SK-N-SH treated with all-trans-retinoic acid at 6 μM for 48 hours (cell line): ENCODE data around the gene PTPN11.
"Not testable (repeated sequence)": the region's sequence is repeated elsewhere in the genome, so short reads cannot be mapped to it uniquely, and the experiment has no call there.

Source experiments
- ATAC-seq: fragments of 200-7000 bp; cut with Tn5 transposase; 3 replicates; pipeline ENCODE4 v1.9.1; 2020; ENCODE audit warnings: mild to moderate bottlenecking, moderate library complexity
- ARNTL ChIP-seq: fragments of 450-650 bp; formaldehyde crosslinking; IDR thresholded peaks from 2 replicates; pipeline ENCODE4 v1.5.0; 2020; ENCODE audit warnings: low read depth, mild to moderate bottlenecking, moderate library complexity, borderline replicate concordance
- BACH2 ChIP-seq: fragments of 250-450 bp; sonication (Bioruptor Pico); IDR thresholded peaks from 2 replicates; pipeline ENCODE4 v1.9.0; 2021; ENCODE audit warnings: mild to moderate bottlenecking, borderline replicate concordance
- ESRRG ChIP-seq: fragments of 250-450 bp; sonication (Bioruptor Pico); IDR thresholded peaks from 2 replicates; pipeline ENCODE4 v1.6.1; 2021; ENCODE audit warnings: mild to moderate bottlenecking
- GLIS3 ChIP-seq: fragments of 250-450 bp; sonication (Bioruptor Pico); IDR thresholded peaks from 2 replicates; pipeline ENCODE4 v1.5.0; 2020; ENCODE audit warnings: mild to moderate bottlenecking, moderate library complexity
- ISL1 ChIP-seq: fragments of 250-450 bp; sonication (Bioruptor Pico); IDR thresholded peaks from 2 replicates; pipeline ENCODE4 v2.1.2; 2022; ENCODE audit warnings: mild to moderate bottlenecking, moderate library complexity
- OSR1 ChIP-seq: fragments of 250-450 bp; sonication (Bioruptor Pico); IDR thresholded peaks from 2 replicates; pipeline ENCODE4 v1.8.0; 2022; ENCODE audit warnings: moderate library complexity, mild to moderate bottlenecking, inconsistent platforms
- PPARA ChIP-seq: fragments of 250-450 bp; sonication (Bioruptor Pico); IDR thresholded peaks from 2 replicates; pipeline ENCODE4 v1.5.0; 2020; ENCODE audit warnings: mild to moderate bottlenecking, borderline replicate concordance
- RARB ChIP-seq: fragments of 250-450 bp; sonication (Bioruptor Pico); IDR thresholded peaks from 2 replicates; pipeline ENCODE4 v1.8.0; 2021; ENCODE audit warnings: mild to moderate bottlenecking, moderate library complexity
- SNAI2 ChIP-seq: fragments of 250-450 bp; sonication (Bioruptor Pico); IDR thresholded peaks from 2 replicates; pipeline ENCODE4 v1.5.0; 2020; ENCODE audit warnings: mild to moderate bottlenecking, moderate library complexity
- TCF4 ChIP-seq: fragments of 250-450 bp; sonication (Bioruptor Pico); IDR thresholded peaks from 2 replicates; pipeline ENCODE4 v1.8.0; 2021; ENCODE audit warnings: mild to moderate bottlenecking, moderate library complexity, borderline replicate concordance
- TOX ChIP-seq: fragments of 250-450 bp; sonication (Bioruptor Pico); IDR thresholded peaks from 2 replicates; pipeline ENCODE4 v1.8.0; 2021; ENCODE audit warnings: mild to moderate bottlenecking, moderate library complexity, borderline replicate concordance
- ZFP3 ChIP-seq: fragments of 250-450 bp; sonication (Bioruptor Pico); IDR thresholded peaks from 2 replicates; pipeline ENCODE4 v1.5.0; 2020; ENCODE audit warnings: mild to moderate bottlenecking, moderate library complexity
- ZFP30 ChIP-seq: fragments of 450-650 bp; formaldehyde crosslinking; IDR thresholded peaks from 2 replicates; pipeline ENCODE4 v1.5.0; 2022; ENCODE audit warnings: mild to moderate bottlenecking, moderate library complexity
- ZNF565 ChIP-seq: fragments of 450-650 bp; formaldehyde crosslinking; conservative IDR thresholded peaks from 2 replicates; pipeline ENCODE4 v1.5.0; 2020; ENCODE audit warnings: low read depth, mild to moderate bottlenecking, moderate library complexity
- ZNF70 ChIP-seq: fragments of 450-650 bp; formaldehyde crosslinking; IDR thresholded peaks from 2 replicates; pipeline ENCODE4 v1.5.0; 2020; ENCODE audit warnings: mild to moderate bottlenecking, moderate library complexity
- ZNF8 ChIP-seq: fragments of 450-650 bp; formaldehyde crosslinking; IDR thresholded peaks from 2 replicates; pipeline ENCODE4 v1.5.0; 2020; ENCODE audit warnings: mild to moderate bottlenecking, moderate library complexity
- TF ChIP-seq, protein P1 (sequence below): fragments of 250-450 bp; sonication (Bioruptor Pico); IDR thresholded peaks from 2 replicates; pipeline ENCODE4 v1.5.1; 2020; ENCODE audit warnings: low read depth, mild to moderate bottlenecking, moderate library complexity
- TF ChIP-seq, protein P2 (sequence below): fragments of 250-450 bp; sonication (Bioruptor Pico); IDR thresholded peaks from 2 replicates; pipeline ENCODE4 v1.8.0; 2021; ENCODE audit warnings: low read depth, mild to moderate bottlenecking, moderate library complexity, borderline replicate concordance
- TF ChIP-seq, protein P3 (sequence below): fragments of 250-450 bp; sonication (Bioruptor Pico); IDR thresholded peaks from 2 replicates; pipeline ENCODE4 v1.8.0; 2020; ENCODE audit warnings: mild to moderate bottlenecking, moderate library complexity, borderline replicate concordance
- TF ChIP-seq, protein P4 (sequence below): fragments of 250-450 bp; sonication (Bioruptor Pico); IDR thresholded peaks from 2 replicates; pipeline ENCODE4 v1.5.1; 2021; ENCODE audit warnings: mild to moderate bottlenecking, moderate library complexity
- TF ChIP-seq, protein P5 (sequence below): fragments of 250-450 bp; sonication (Bioruptor Pico); IDR thresholded peaks from 2 replicates; pipeline ENCODE4 v1.5.0; 2020; ENCODE audit warnings: mild to moderate bottlenecking, moderate library complexity

Gene PTPN11

DNA sequence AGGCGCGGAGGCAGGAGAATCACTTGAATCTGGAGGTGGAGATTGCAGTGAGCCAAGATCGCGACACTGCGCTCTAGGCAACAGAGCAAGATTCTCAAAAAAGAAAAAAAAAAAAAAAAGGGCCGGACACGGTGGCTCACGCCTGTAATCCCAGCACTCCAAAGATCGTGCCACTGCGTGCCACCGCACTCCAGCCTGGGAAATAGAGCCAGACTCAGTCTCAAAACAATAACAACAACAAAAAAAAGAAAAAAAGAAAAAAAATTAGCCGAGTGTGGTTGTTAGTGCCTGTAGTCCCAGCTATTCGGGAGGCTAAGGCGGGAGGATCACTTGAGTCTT is 8.9 kb upstream of the PTPN11 start:
- no peak for ATAC-seq
- TF ChIP-seq OSR1 (CRISPR knock-in tag) (no peak), BACH2 (CRISPR knock-in tag) (no peak), ZNF70 (CRISPR knock-in tag) (no peak), SNAI2 (CRISPR knock-in tag) (no peak), ARNTL (CRISPR knock-in tag) (no peak), PPARA (no peak), ZFP30 (CRISPR knock-in tag) (no peak), ZFP3 (CRISPR knock-in tag) (no peak), ISL1 (no peak)
- TF ChIP-seq, protein P1, sequence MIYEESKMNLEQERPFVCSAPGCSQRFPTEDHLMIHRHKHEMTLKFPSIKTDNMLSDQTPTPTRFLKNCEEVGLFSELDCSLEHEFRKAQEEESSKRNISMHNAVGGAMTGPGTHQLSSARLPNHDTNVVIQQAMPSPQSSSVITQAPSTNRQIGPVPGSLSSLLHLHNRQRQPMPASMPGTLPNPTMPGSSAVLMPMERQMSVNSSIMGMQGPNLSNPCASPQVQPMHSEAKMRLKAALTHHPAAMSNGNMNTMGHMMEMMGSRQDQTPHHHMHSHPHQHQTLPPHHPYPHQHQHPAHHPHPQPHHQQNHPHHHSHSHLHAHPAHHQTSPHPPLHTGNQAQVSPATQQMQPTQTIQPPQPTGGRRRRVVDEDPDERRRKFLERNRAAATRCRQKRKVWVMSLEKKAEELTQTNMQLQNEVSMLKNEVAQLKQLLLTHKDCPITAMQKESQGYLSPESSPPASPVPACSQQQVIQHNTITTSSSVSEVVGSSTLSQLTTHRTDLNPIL (CRISPR knock-in tag): no peak
- TF ChIP-seq, protein P2, sequence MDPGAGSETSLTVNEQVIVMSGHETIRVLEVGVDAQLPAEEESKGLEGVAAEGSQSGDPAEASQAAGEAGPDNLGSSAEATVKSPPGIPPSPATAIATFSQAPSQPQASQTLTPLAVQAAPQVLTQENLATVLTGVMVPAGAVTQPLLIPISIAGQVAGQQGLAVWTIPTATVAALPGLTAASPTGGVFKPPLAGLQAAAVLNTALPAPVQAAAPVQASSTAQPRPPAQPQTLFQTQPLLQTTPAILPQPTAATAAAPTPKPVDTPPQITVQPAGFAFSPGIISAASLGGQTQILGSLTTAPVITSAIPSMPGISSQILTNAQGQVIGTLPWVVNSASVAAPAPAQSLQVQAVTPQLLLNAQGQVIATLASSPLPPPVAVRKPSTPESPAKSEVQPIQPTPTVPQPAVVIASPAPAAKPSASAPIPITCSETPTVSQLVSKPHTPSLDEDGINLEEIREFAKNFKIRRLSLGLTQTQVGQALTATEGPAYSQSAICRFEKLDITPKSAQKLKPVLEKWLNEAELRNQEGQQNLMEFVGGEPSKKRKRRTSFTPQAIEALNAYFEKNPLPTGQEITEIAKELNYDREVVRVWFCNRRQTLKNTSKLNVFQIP: no peak
- TF ChIP-seq, all 23 proteins: peak for 0

DNA sequence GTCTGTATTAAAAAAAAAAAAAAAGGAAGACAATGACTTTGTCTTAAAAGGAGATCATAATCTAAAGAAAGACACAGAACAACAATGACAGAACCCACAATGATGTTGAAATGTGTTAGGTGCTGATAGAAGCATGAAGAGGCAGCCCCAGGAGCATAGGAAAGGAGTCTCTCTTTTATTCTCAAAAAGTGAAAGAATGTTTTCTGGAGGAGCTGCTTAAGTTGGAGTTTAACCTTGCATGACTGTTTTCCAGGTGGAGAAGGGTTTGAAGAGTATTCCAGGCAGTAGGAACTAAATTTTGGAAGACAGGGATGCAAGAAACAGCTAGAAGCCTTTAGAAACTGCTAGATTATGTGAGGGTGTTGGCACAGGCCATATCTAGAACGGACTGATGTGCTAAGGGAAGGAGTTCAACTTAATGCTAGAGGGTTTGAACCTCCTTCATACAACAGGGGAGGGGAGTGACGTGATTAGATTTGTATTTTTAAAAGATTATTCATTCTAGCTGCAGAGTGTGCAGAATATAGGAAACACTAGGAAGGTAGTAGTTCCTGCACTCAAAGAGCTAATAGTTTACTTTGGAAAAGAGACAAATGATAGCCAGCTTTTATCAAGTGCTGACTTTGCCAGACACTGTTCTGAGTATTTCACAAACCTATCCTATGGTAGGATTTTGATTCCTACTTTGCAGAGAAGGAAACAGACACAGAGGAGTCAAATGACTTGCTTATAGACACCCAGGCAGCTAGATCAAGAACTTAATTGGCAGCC is 4.7 kb upstream of the PTPN11 start:
- no peak for ATAC-seq
- TF ChIP-seq ZFP30 (CRISPR knock-in tag) (no peak), ZNF8 (CRISPR knock-in tag) (no peak)

DNA sequence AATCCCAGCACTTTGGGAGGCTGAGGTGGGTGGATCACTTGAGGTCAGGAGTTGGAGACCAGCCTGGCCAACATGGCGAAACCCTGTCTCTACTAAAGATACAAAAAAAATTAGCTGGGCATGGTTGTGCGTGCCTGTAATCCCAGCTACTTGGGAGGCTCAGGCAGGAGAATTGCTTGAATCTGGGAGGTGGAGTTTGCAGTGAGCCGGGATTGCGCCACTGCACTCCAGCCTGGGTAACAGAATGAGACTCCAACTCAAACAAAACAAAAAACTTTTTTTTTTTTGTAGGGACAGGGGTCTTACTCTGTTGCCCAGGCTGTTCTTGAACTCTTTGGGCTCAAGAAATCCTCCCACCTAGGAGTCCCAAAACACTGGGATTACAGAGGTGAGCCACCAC is 3.3 kb upstream of the PTPN11 start:
- ATAC-seq: not testable (repeated sequence)

DNA sequence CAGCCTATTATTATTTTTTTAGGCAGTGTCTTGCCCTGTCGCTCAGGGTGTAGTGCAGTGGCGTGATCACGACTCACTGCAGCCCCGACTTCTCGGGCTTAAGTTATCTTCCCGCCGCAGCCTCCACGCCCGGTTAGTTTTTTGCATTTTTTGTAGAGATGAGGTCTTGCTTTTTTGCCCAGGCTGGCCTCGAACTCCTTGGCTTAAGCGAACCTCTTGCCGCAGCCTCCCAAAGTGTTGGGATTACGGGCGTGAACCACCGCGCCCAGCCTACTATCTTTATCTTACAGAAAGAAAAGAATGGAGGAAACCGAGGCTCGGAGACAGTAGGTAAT is 507 bp upstream of the PTPN11 start:
- TF ChIP-seq GLIS3 (CRISPR knock-in tag) (no peak), ZNF565 (no peak), TOX (CRISPR knock-in tag) (no peak), OSR1 (CRISPR knock-in tag) (no peak), ARNTL (CRISPR knock-in tag) (no peak), ZFP30 (CRISPR knock-in tag) (no peak), ISL1 (no peak)
- TF ChIP-seq, protein P3, sequence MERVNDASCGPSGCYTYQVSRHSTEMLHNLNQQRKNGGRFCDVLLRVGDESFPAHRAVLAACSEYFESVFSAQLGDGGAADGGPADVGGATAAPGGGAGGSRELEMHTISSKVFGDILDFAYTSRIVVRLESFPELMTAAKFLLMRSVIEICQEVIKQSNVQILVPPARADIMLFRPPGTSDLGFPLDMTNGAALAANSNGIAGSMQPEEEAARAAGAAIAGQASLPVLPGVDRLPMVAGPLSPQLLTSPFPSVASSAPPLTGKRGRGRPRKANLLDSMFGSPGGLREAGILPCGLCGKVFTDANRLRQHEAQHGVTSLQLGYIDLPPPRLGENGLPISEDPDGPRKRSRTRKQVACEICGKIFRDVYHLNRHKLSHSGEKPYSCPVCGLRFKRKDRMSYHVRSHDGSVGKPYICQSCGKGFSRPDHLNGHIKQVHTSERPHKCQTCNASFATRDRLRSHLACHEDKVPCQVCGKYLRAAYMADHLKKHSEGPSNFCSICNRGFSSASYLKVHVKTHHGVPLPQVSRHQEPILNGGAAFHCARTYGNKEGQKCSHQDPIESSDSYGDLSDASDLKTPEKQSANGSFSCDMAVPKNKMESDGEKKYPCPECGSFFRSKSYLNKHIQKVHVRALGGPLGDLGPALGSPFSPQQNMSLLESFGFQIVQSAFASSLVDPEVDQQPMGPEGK (CRISPR knock-in tag): no peak
- TF ChIP-seq, protein P4, sequence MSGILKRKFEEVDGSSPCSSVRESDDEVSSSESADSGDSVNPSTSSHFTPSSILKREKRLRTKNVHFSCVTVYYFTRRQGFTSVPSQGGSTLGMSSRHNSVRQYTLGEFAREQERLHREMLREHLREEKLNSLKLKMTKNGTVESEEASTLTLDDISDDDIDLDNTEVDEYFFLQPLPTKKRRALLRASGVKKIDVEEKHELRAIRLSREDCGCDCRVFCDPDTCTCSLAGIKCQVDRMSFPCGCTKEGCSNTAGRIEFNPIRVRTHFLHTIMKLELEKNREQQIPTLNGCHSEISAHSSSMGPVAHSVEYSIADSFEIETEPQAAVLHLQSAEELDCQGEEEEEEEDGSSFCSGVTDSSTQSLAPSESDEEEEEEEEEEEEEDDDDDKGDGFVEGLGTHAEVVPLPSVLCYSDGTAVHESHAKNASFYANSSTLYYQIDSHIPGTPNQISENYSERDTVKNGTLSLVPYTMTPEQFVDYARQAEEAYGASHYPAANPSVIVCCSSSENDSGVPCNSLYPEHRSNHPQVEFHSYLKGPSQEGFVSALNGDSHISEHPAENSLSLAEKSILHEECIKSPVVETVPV (CRISPR knock-in tag): no peak
- TF ChIP-seq, protein P1 (CRISPR knock-in tag): no peak
- ATAC-seq: peak; percentile 2

DNA sequence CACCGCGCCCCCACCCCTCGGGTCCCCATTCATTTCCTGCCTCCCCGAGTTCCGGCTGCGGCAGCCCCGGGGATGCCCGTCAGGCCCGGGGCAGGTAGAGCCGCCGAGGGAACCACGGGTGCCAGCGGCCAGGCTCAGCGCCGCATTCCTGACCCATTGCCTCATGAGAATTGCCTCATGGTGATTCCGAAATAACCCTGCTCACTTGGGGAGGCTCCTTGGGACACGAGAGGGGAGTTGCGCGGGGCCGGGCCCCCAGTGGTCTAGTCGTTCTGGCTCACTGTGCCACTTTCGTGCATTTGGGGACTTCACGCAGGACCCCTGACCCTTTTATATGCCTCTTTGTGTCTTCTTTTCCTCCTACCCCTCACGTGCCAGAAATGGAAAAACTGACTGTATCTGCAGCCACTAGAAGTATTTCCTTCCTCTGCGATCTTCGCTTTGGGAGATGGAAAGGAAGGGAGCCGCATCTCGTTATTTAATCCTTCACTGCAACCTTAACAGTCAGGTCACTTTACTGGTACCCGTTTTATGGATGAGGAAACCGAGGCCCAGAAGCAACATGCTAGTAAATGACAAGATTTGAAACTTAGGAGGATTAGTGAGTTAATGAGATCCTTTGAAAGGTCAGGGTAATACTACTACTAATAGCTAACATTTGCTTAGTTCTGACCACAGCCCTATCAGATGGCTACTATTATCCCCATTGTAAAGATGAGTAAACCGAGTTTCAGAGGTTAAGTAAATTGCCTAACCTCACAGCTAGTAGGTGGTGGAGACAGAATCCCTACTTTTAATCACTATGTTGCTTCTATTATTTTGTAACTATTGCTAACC is 768 bp downstream of the PTPN11 start:
- ATAC-seq: peak; percentile 79
- 0 out of 2 replicates have a peak, but pooled peaks have one; percentile 32 for TF ChIP-seq ZFP30 (CRISPR knock-in tag)
- no peak for TF ChIP-seq ZNF565
- TF ChIP-seq TCF4: no peak
- no peak for TF ChIP-seq ISL1
- TF ChIP-seq, protein P4 (CRISPR knock-in tag): no peak
- TF ChIP-seq, protein P5, sequence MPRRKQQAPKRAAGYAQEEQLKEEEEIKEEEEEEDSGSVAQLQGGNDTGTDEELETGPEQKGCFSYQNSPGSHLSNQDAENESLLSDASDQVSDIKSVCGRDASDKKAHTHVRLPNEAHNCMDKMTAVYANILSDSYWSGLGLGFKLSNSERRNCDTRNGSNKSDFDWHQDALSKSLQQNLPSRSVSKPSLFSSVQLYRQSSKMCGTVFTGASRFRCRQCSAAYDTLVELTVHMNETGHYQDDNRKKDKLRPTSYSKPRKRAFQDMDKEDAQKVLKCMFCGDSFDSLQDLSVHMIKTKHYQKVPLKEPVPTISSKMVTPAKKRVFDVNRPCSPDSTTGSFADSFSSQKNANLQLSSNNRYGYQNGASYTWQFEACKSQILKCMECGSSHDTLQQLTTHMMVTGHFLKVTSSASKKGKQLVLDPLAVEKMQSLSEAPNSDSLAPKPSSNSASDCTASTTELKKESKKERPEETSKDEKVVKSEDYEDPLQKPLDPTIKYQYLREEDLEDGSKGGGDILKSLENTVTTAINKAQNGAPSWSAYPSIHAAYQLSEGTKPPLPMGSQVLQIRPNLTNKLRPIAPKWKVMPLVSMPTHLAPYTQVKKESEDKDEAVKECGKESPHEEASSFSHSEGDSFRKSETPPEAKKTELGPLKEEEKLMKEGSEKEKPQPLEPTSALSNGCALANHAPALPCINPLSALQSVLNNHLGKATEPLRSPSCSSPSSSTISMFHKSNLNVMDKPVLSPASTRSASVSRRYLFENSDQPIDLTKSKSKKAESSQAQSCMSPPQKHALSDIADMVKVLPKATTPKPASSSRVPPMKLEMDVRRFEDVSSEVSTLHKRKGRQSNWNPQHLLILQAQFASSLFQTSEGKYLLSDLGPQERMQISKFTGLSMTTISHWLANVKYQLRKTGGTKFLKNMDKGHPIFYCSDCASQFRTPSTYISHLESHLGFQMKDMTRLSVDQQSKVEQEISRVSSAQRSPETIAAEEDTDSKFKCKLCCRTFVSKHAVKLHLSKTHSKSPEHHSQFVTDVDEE (CRISPR knock-in tag): no peak
- no peak for TF ChIP-seq RARB
- TF ChIP-seq ESRRG (CRISPR knock-in tag): no peak
- TF ChIP-seq, all 23 proteins: peak for 1
